Keratinocyte (primary cell): ENCODE data around the gene TAP1. TPM values are rescaled to one million over a fixed set of nuclear protein-coding genes. Genes with fewer than 3 reads are reported as not detected.
"Not testable (repeated sequence)": the region's sequence is repeated elsewhere in the genome, so short reads cannot be mapped to it uniquely, and the experiment has no call there.

Source experiments
- DNase-seq: peaks from one replicate; pipeline ENCODE4 v3.0.0-alpha.2; 2011; ENCODE audit warnings: low read depth, missing footprints, low spot score
- FAIRE-seq: peaks from 2 replicates; lab custom pipeline; 2011; peaks lifted over from hg19 to GRCh38; lab: Jason Lieb, UNC
- H2AFZ ChIP-seq: 2 replicates; pipeline ENCODE4 v1.6.0; 2012; ENCODE audit warnings: low read length, control low read depth, inconsistent platforms; ENCODE audit not compliant: control insufficient read depth
- H3K27ac ChIP-seq: 2 replicates; pipeline ENCODE4 v1.5.1; 2011; ENCODE audit warnings: low read length; ENCODE audit not compliant: control insufficient read depth, insufficient read depth
- H3K27me3 ChIP-seq: 3 replicates; pipeline ENCODE4 v1.6.0; 2011; ENCODE audit warnings: low read length; ENCODE audit not compliant: control insufficient read depth, insufficient read depth; ENCODE audit errors: extremely low read depth
- H3K36me3 ChIP-seq, 2 experiments: 2 replicates in 1 of 2; 3 replicates in 1 of 2; pipeline ENCODE4 v1.5.1; 2011; ENCODE audit warnings: low read length in 2 of 2, mild to moderate bottlenecking in 1 of 2; ENCODE audit not compliant: control insufficient read depth in 2 of 2, insufficient read depth in 2 of 2; ENCODE audit errors: extremely low read depth in 1 of 2
- H3K4me1 ChIP-seq: 3 replicates; pipeline ENCODE4 v1.5.1; 2011; ENCODE audit warnings: low read length; ENCODE audit not compliant: control insufficient read depth, insufficient read depth; ENCODE audit errors: extremely low read depth
- H3K4me2 ChIP-seq: 3 replicates; pipeline ENCODE4 v1.6.0; 2011; ENCODE audit warnings: low read depth, low read length; ENCODE audit not compliant: control insufficient read depth, insufficient read depth; ENCODE audit errors: extremely low read depth
- H3K4me3 ChIP-seq, 3 experiments: fragments of 200-600 bp in 1 of 3; sonication (generic) in 1 of 3; 2 replicates in 2 of 3; 3 replicates in 1 of 3; pipeline ENCODE4 v1.5.1; 2011 to 2016; ENCODE audit warnings: low read length in 3 of 3, mild to moderate bottlenecking in 3 of 3, control low read depth in 2 of 3, inconsistent platforms in 1 of 3, low read depth in 1 of 3, mixed read lengths in 1 of 3, mixed run types in 1 of 3, moderate library complexity in 1 of 3; ENCODE audit not compliant: control insufficient read depth in 2 of 3, insufficient read depth in 2 of 3; ENCODE audit errors: extremely low read depth in 1 of 3
- H3K79me2 ChIP-seq: 2 replicates; pipeline ENCODE4 v1.6.0; 2012; ENCODE audit warnings: low read length; ENCODE audit not compliant: control insufficient read depth, insufficient read depth
- H3K9ac ChIP-seq: 3 replicates; pipeline ENCODE4 v1.6.0; 2011; ENCODE audit warnings: low read length; ENCODE audit not compliant: control insufficient read depth, insufficient read depth; ENCODE audit errors: extremely low read depth
- H3K9me1 ChIP-seq: 3 replicates; pipeline ENCODE4 v1.6.0; 2011; ENCODE audit warnings: low read length; ENCODE audit not compliant: control insufficient read depth, insufficient read depth; ENCODE audit errors: extremely low read depth
- H3K9me3 ChIP-seq: 2 replicates; pipeline ENCODE4 v1.5.1; 2012; ENCODE audit warnings: low read depth, low read length; ENCODE audit not compliant: control insufficient read depth
- H4K20me1 ChIP-seq: 3 replicates; pipeline ENCODE4 v1.6.0; 2011; ENCODE audit warnings: low read length; ENCODE audit not compliant: control insufficient read depth, insufficient read depth; ENCODE audit errors: extremely low read depth
- CTCF ChIP-seq, 3 experiments: IDR thresholded peaks in 1 of 3; conservative IDR thresholded peaks in 1 of 3; optimal IDR thresholded peaks in 1 of 3; 2 replicates in 2 of 3; 3 replicates in 1 of 3; pipeline versions ENCODE3 to v1.5.1; 2011; ENCODE audit warnings: low read length in 3 of 3, mild to moderate bottlenecking in 3 of 3, moderate library complexity in 2 of 3, control low read depth in 1 of 3, inconsistent platforms in 1 of 3; ENCODE audit not compliant: insufficient read depth in 2 of 3; ENCODE audit errors: extremely low read depth in 1 of 3
- EZH2 ChIP-seq: IDR thresholded peaks from one replicate; pipeline ENCODE4 v1.6.1; 2012; ENCODE audit warnings: inconsistent platforms, mild to moderate bottlenecking, low read length, moderate library complexity
- dilution Hi-C: fragments of 300-500 bp; cut with MboI; formaldehyde crosslinking; loops from one replicate; pipeline ENCODE4 v1.7.0; 2020; ENCODE audit warnings: low sequenced_read_pairs; ENCODE audit not compliant: extremely low pct_ligation_motif_present
- polyA plus RNA-seq, 5 experiments: library from polyadenylated mRNA; depleted of rRNA in 3 of 5; stranded (reverse) in 3 of 5; stranded (forward) in 1 of 5; unstranded in 1 of 5; fragments of >200 nt; gene quantifications; 1 replicate in 1 of 5; 2 replicates in 3 of 5; 3 replicates in 1 of 5; pipeline versions ENCODE4 v1.2.1 to v1.2.3, GENCODE V29; 2011 to 2012; ENCODE audit warnings: missing spikeins in 2 of 5, low read depth in 1 of 5, low replicate concordance in 1 of 5

TAP1 gene
- polyA plus RNA-seq, 1 donor (not counting 4 experiments of a cell fraction or from before 2014, with no cell fraction given) = 56.1 TPM

- Histone ChIP-seq H4K20me1 (no peaks in the 10 kb centered on the region), H3K36me3 (no peaks in the 10 kb centered on the region), H3K4me3 (no peak overlapping the region), H3K27me3 (no peaks in the 10 kb centered on the region), H3K27ac (no peak overlapping the region), H3K9ac (no peak overlapping the region), H3K4me1 (no peaks in the 10 kb centered on the region), H3K9me3 (no peaks in the 10 kb centered on the region), H3K79me2 (no peaks in the 10 kb centered on the region), H3K4me2 (no peak overlapping the region), H2AFZ (no peak overlapping the region), H3K9me1 (no peaks in the 10 kb centered on the region)
- TF ChIP-seq EZH2 = no peak
- no peak for TF ChIP-seq CTCF (optimal IDR thresholded peaks at IDR 0.05 in 1 of 3, IDR thresholded peaks at IDR 0.05 in 1 of 3, conservative IDR thresholded peaks at IDR 0.05 in 1 of 3; ENCODE audit: extremely low read depth in 1 of 3, insufficient read depth in 2 of 3, low read length in 3 of 3)
- DNase-seq (no peak), FAIRE-seq (no peak)
- dilution Hi-C loops = no loop called here
These were observed 23.1 kb upstream of the TAP1 start for GRCh38 chr6:32876603-32877002.

- dilution Hi-C loops, H3K27me3 ChIP-seq, H3K4me3 ChIP-seq, H3K9me1 ChIP-seq, H3K4me2 ChIP-seq, H3K4me1 ChIP-seq, H3K9me3 ChIP-seq, H3K36me3 ChIP-seq, DNase-seq, H3K27ac ChIP-seq, H3K79me2 ChIP-seq, FAIRE-seq, H4K20me1 ChIP-seq, H2AFZ ChIP-seq, H3K9ac ChIP-seq: not testable (repeated sequence)
These were observed 20.4 kb upstream of the TAP1 start for GRCh38 chr6:32873947-32874346.

- Histone ChIP-seq H3K9me1 (no peaks in the 10 kb centered on the region), H4K20me1 (no peaks in the 10 kb centered on the region), H3K4me3 (no peak overlapping the region), H3K36me3 (no peaks in the 10 kb centered on the region), H3K9me3 (no peaks in the 10 kb centered on the region), H3K4me1 (no peaks in the 10 kb centered on the region), H3K27ac (no peak overlapping the region), H3K27me3 (peaks cover 5% of the 10 kb centered on the region), H2AFZ (no peak overlapping the region), H3K79me2 (no peaks in the 10 kb centered on the region), H3K9ac (no peak overlapping the region), H3K4me2 (no peak overlapping the region)
- FAIRE-seq (peak; percentile 63), DNase-seq (no peak)
- dilution Hi-C loops = no loop called here
- TF ChIP-seq EZH2 (no peak), CTCF (optimal IDR thresholded peaks at IDR 0.05 in 1 of 3, IDR thresholded peaks at IDR 0.05 in 1 of 3, conservative IDR thresholded peaks at IDR 0.05 in 1 of 3; ENCODE audit: extremely low read depth in 1 of 3, insufficient read depth in 2 of 3, low read length in 3 of 3) (peak; percentile 70 to 89 (median 73))
These were observed 14.8 kb upstream of the TAP1 start for GRCh38 chr6:32868257-32868788.
